Activated naive CD8-positive, alpha-beta T cell treated with anti-CD3 and anti-CD28 coated beads, Interleukin-2, amount 50 U/mL, for 16 hours (primary cell): ENCODE data around the gene SOX30.

Source experiments
- DNase-seq: peaks from one replicate; pipeline ENCODE4 v3.0.0-alpha.2; 2020; ENCODE audit warnings: low read depth, low spot score

The SOX30 gene

DNA sequence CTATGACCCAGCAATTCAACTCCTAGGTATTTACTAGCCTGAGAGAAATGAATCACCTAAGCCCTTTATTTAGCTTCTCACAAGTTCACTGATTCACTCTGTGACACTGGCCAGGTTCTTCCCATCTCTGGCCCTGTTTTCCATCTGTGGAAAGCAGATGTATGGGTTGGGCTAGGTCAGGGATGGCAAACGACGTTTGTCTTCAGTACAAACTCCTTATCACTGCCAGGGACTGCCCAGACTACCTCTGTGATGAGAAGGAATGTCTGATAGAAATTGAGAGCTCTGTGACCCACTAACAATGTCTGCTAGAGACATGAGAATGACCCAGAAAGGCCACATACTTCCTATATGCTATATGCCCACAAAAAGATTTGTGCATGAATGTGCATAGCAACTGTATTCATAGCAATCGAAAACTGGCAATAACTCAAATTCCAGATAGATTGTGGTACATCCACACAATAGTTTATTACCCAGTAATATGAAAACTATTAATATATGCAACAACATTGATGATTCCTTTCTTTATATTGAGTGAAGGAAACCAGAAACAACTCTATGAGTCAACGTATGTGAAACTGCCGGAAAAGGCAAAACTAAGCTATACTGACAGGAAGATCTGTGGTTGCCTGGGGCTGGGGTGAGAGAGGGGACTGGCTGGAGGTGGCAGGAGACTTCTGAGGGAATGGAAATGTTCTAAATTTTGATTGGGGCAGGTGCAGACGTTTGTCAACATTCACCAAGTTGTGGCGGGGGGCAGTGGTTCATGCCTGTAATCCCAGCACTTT is 44.7 kb downstream of the SOX30 start:
- no peak for DNase-seq

- DNase-seq, result no peak
Observed at GRCh38 chr5:157606046-157606445, 46.2 kb downstream of the SOX30 start.

DNA sequence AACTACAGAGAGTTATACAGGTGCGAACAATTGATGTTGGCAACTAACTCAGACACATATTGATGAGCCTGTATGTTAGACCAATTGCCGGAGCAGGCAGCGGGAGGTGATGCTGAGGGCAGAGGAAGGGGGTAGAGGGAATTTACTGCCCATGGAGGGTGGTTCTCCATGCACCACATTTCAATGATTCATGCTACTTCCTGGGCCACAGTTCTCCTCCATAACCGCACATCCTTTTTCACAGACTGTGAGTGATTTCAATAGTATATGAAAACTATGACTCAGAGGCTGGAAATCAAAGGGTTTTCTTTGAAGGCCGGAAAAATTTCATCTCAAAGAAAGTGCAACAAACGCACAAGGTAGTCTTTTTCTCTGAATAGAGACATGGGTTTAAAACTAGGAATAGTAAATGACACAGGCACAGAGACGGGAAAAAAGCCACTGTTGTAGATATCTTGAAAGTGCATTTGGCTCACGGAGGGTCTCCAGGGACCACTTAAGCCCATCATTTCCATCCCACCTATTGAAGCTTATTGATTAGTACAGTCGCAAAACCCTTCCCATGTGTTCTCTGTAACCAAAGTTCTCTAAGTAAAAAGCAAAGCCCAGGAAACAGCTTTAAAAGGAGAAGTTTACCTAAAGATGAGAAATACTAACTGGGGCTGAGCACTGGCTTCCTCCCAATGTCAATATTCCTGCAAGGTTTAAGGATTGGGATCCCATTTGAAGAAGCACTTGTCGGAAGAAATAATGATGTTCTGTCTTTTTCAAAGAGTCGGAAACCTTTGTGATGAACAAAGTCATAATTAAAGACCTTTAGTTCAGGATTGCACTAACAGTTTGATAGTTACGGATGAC is 48.7 kb downstream of the SOX30 start:
- peak; percentile 9 for DNase-seq

- no peak for DNase-seq
Observed at GRCh38 chr5:157602505-157602904, 49.7 kb downstream of the SOX30 start.

- DNase-seq, result no peak
Observed at GRCh38 chr5:157600252-157600651, 52.0 kb downstream of the SOX30 start.

DNA sequence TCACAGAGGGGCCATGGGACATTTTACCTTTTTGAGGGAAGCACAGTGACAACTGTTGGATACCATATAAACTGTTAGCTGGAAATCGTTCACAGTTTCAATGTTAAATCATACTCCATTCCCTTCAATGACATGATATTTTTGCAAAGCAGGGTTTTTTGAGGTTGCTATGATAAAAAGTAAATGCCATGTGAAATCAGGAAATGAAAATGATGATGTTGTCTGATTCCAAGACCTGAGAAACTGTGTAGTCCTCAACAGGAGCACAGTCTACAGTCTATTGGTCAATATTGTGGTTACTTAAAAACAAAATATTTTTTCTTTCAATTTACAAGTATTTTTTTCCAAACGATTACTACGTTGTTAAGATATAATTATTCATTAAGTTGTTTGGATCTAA is 52.7 kb downstream of the SOX30 start:
- no peak for DNase-seq

DNA sequence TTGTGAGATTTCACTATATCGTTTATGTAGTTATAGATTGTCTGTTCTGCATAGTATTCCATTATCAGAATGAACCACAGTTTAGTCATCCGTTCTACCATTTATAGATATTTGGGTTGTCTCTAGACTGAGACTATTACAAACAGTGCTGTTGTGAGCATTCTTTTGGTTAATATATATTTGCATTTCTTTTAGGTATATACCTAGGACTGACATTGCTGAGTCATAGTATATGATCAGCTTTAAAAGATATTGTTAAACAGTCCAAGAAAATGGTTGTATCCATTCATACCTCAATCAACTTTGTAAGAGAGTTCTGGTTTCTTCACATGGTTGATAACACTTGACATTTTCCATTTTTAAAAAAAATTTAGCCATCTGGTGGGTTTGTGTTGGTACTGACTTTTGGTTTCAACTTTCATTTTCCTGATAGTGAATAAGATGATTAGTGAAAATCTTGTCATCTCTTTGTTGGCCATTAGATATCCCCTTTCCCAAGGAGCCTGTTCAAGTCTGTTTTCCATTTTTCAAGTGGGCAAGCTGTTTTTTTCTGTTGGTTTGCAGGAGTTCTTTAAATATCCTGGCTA is 53.8 kb downstream of the SOX30 start:
- DNase-seq, result no peak

DNA sequence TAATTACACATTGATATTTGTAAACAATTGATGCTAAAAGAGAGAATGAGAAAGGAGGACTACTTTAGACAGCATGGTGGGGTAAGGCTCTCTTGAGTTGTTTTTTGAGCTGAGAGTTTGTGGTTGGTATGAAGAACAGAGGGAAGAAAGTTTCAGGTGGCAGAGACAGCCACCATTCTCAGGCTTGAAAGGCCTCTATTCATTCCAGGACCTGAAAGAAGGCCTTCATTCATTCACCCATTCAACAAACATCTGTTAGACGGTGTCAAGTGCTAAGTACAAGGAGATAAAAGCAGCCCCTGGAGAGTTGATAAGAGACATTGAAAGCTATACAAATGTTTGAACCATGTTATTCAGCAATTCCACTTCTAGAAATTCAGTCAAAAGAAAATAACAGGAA is 55.0 kb downstream of the SOX30 start:
- no peak for DNase-seq

DNA sequence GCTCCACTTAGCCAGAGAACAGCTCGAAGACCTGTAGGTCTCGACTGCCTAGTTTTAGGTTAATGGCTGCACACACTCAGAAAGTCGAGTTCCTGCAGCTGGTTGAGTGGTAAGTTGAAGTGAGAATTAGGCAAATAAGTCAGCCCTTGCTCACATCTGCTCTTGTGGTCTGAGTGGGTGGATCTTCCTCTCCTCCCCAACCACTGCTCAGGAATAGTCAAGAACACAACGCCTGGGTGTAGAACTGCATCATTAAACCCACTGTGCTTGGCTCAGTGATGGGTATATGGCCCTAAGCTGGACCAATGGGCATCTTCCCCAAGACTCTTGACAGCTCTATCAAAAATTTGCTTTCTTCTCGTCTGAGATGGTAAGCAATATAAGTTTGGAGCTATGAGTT is 55.8 kb downstream of the SOX30 start:
- no peak for DNase-seq

GRCh38 chr5:157594675-157595459 is 57.4 kb downstream of the SOX30 start:
- no peak for DNase-seq

DNA sequence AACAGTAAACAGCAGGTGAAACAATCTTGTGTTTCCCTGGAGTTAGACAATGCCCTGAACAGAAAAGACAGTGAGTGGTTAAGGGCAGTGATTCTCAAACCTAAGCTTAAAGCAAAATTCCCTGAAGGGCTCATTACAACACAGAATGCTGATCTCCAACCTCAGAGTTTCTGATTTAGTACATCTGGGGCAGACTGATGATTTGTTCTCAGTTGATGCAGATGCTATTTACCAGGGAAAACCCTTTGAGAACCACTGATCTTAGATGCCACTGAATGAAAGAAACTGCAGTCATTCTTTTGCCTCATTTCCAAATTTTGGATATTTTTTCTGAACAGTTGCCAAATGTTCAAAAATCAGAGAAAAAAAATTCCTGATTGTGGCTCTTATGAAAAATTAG is 58.0 kb downstream of the SOX30 start:
- DNase-seq, result no peak

- DNase-seq, result no peak
Observed at GRCh38 chr5:157593052-157593757, 59.0 kb downstream of the SOX30 start.

DNA sequence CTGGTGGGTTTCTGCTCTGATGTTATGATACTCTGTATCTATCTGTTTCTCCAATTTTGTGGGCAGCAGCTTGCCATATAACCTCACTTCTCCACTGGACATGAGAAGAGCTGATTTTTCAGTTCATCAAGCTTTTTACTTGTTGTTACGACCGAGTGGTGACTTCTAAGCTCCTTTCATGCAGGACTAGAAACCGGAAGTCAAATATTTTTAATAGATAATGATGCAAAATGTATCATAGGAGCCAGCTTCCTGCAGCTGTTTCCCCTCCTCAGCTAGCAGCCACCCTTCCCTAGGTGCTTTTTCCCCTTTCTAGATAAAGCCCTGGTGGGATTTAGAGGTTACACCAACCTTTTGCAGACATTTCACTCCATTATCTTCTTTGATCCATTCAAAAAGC is 59.6 kb downstream of the SOX30 start:
- no peak for DNase-seq

DNA sequence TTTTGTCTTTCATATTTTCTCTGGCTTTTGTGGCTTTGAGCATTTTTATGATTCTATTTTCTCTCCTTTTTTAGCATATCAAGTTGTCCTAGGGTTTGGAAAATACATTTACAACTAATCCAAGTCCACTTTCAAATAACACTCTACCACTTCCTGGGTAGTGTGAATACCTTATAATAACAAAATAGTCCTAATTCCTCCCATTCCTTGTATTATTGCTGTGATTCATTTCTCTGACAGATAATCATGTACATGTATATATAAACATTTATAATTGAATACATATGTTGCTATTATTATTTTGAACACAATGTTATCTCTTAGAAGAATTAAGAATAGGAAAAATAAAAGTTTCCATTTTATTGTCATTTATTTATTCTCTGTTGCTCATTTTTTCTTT is 61.8 kb downstream of the SOX30 start:
- no peak for DNase-seq

DNA sequence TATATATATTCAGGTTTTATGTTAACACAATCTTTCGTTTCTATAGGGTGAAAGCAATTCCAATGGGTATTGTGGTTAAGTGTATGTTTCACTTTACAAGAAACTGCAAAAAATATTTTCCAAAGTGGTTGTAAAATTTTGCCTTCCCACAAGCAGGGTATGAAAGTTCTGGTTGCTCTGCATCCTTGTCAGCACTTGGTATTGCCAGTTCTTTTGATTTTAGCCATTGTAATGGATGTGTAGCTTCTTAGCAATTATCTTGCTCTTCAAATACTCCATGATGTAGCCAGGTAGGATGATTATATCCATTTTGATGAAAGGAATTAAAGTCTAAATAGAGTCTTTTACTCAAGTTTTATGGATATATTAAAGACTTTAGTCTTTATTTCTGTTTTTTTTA is 67.6 kb downstream of the SOX30 start:
- DNase-seq, result no peak

- DNase-seq, result no peak
Observed at GRCh38 chr5:157582731-157583620, 69.3 kb downstream of the SOX30 start.

DNA sequence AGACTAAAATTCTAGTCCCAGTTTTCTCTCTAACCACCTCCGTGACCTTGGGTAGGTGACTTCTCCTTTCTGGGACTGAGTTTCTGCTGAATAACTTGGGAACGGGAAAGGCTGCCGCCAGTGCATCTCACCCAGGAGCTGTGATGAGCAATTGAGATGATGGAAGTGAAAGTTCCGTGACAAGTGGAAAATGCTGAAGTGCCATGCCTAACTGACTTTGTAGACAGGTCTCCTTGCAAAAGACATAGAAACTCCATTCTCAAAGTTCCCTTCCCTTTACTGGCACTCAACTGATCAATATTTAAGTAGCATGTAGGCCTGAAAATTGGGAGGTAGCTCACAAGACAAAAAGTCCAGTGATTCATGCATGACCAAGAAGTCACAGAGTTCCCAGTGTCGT is 70.3 kb downstream of the SOX30 start:
- DNase-seq, result no peak

DNA sequence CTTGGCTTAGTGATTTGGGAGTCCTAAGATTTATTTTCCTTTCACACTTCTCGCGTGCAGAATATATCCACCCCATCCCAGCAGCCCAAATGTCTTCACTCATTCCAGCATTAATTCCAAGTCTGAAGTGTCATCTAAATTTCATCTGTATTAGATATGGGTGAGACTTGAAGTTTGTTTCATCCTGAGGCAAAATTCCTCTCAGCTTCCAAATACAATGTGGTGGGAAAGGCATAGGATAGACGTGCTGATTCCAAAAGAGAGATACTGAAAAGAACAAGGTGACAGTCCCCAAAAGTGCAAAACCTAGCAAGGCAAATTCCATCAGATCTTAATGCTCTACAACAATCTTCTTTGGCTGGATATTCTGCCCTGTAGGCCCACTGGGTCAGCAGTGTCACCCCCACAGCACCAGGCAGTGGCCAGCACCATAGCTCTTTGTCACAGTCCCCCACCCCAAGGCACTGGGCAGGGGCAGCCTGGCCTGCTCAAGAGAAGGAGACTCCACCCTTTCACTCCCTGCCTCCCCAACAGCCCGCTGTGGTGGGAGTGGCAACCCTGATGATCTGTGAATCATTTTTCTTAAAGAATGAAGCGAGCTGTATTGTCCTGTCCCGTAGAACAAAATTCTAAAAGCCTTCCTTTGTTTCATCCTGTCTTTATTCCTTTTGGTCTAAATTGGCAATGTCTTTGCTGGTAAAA is 74.0 kb downstream of the SOX30 start:
- no peak for DNase-seq

DNA sequence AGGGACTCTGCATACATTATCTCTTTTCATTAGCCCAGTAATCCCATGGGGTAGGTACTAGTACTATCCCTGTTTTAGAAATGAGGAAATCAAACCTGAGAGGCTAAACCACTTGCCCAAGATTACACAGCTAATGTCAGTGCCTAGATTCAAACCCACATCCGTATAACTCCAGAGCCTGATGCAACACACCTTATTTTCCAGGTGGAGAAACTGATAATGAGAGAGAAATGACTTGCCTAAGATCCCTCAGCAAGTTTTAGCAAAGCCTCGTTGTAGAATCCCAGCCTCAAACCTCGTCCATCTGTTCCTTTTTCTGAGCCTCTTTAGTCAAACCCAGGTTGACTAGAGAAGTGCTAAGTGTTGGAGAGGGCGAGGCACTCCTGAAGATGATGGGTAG is 75.6 kb downstream of the SOX30 start:
- no peak for DNase-seq
